ENCODE results near the gene TMEM250. TPM values are rescaled to one million over a fixed set of nuclear protein-coding genes. Genes with fewer than 3 reads are reported as not detected.

Gene TMEM250
- total RNA-seq, 4 donors from 2014 or later, result 52.3 to 62.9 (median 55.1) TPM

- no peak overlapping the region for H3K4me3 ChIP-seq (ENCODE audit: low read depth, poor library complexity, severe bottlenecking)
- intact Hi-C loops (cut with DNase I; ENCODE audit: low total_unique reads), result no loop called here
- TF ChIP-seq CTCF (IDR thresholded peaks at IDR 0.05), result no peak
- TF ChIP-seq POLR2A (IDR thresholded peaks at IDR 0.05), result no peak
- no peak for DNase-seq (ENCODE audit: low spot score in 2 of 2)
- WGBS, 2 donors, result 84 to 90% methylated on average over 20 of the region's 21 CpGs
These were observed 31.5 kb downstream of the TMEM250 start for GRCh38 chr9:136086951-136087740.

GRCh38 chr9:136086213-136086881 is 32.3 kb downstream of the TMEM250 start:
- no peak overlapping the region for H3K4me3 ChIP-seq (ENCODE audit: low read depth, poor library complexity, severe bottlenecking)
- intact Hi-C loops (cut with DNase I; ENCODE audit: low total_unique reads), result no loop called here
- no peak for TF ChIP-seq POLR2A (IDR thresholded peaks at IDR 0.05)
- 73 to 80% methylated on average over 23 to 24 of the region's 24 CpGs for WGBS, 2 donors
- DNase-seq (ENCODE audit: low spot score in 2 of 2), result peak in 1 of 2 donors; percentile 87

- 40 to 43% methylated on average over 16 of the region's 16 CpGs for WGBS, 2 donors
- TF ChIP-seq POLR2A (IDR thresholded peaks at IDR 0.05), result no peak
- no peak for TF ChIP-seq CTCF (IDR thresholded peaks at IDR 0.05)
- no peak for DNase-seq (ENCODE audit: low spot score in 2 of 2)
- no peak overlapping the region for H3K4me3 ChIP-seq (ENCODE audit: low read depth, poor library complexity, severe bottlenecking)
- intact Hi-C loops (cut with DNase I; ENCODE audit: low total_unique reads), result no loop called here
These were observed 32.9 kb downstream of the TMEM250 start for GRCh38 chr9:136085815-136086212.

- TF ChIP-seq POLR2A (IDR thresholded peaks at IDR 0.05), result no peak
- TF ChIP-seq CTCF (IDR thresholded peaks at IDR 0.05), result no peak
- no peak overlapping the region for H3K4me3 ChIP-seq (ENCODE audit: low read depth, poor library complexity, severe bottlenecking)
- 89 to 92% methylated on average over 31 to 33 of the region's 33 CpGs for WGBS, 2 donors
- DNase-seq (ENCODE audit: low spot score in 2 of 2), result no peak
- intact Hi-C loops (cut with DNase I; ENCODE audit: low total_unique reads), result no loop called here
These were observed 34.4 kb downstream of the TMEM250 start for GRCh38 chr9:136084063-136084944.

- no peak for DNase-seq (ENCODE audit: low spot score in 2 of 2)
- 92% methylated on average over 15 to 21 of the region's 24 CpGs for WGBS, 2 donors
- intact Hi-C loops (cut with DNase I; ENCODE audit: low total_unique reads), result no loop called here
- no peak overlapping the region for H3K4me3 ChIP-seq (ENCODE audit: low read depth, poor library complexity, severe bottlenecking)
- TF ChIP-seq POLR2A (IDR thresholded peaks at IDR 0.05), result no peak
- TF ChIP-seq CTCF (IDR thresholded peaks at IDR 0.05), result no peak
These were observed 35.1 kb downstream of the TMEM250 start for GRCh38 chr9:136083558-136084062.
